Activated CD4-positive, alpha-beta T cell treated with anti-CD3 and anti-CD28 coated beads for 36 hours (primary cell): ENCODE results near the gene TTF2. TPM values are rescaled to one million over a fixed set of nuclear protein-coding genes. Genes with fewer than 3 reads are reported as not detected.
"Not testable (repeated sequence)": the region's sequence is repeated elsewhere in the genome, so short reads cannot be mapped to it uniquely, and the experiment has no call there.

Experiments used
- ATAC-seq: fragments of 200-7000 bp; cut with Tn5 transposase; one replicate; pipeline ENCODE4 v1.10.0; 2021; ENCODE audit warnings: mild to moderate bottlenecking, moderate library complexity
- CTCF ChIA-PET: fragments of 350-600 bp; sonication (Branson Sonifier 250); formaldehyde crosslinking; loops from one replicate; lab custom pipeline; 2021; ENCODE audit warnings: antibody characterized with exemption; lab: Charles Lee
- POLR2A ChIA-PET: fragments of 350-600 bp; sonication (Branson Sonifier 250); formaldehyde crosslinking; loops from one replicate; lab custom pipeline; 2021; ENCODE audit warnings: antibody characterized with exemption, inconsistent platforms; lab: Charles Lee
- DNase-seq: peaks from one replicate; pipeline ENCODE4 v3.0.0-alpha.2; 2020
- H3K27ac Mint-ChIP-seq: one replicate; pipeline ENCODE4 v1.8.0; 2021; ENCODE audit warnings: mixed read lengths
- H3K27me3 Mint-ChIP-seq: one replicate; pipeline ENCODE4 v1.8.0; 2021; ENCODE audit warnings: mixed read lengths
- H3K36me3 Mint-ChIP-seq: one replicate; pipeline ENCODE4 v1.8.0; 2021; ENCODE audit warnings: low read depth, mixed read lengths
- H3K4me1 Mint-ChIP-seq: one replicate; pipeline ENCODE4 v1.8.0; 2021; ENCODE audit warnings: mixed read lengths
- H3K4me3 Mint-ChIP-seq: one replicate; pipeline ENCODE4 v1.8.0; 2021; ENCODE audit warnings: mild to moderate bottlenecking, moderate library complexity, mixed read lengths
- H3K9me3 Mint-ChIP-seq: one replicate; pipeline ENCODE4 v1.8.0; 2021; ENCODE audit warnings: low read depth, mixed read lengths
- intact Hi-C, 2 experiments: fragments of 100-400 bp; cut with DNase I in 1 of 2; cut with micrococcal nuclease in 1 of 2; formaldehyde crosslinking; loops; one replicate each; pipeline versions ENCODE4 v1.14.2 to v1.15.1; 2022 to 2024; cut with DNase I, micrococcal nuclease
- microRNA-seq: library from miRNA; unstranded; fragments of <30 nt; microRNA quantifications from one replicate; pipeline ENCODE4 v1.2.0, GENCODE V29; 2021; ENCODE audit warnings: borderline replicate concordance
- total RNA-seq, 2 experiments: library from RNA; stranded (reverse); gene quantifications; one replicate each; pipeline ENCODE4 v1.2.3, GENCODE V29; 2021

Gene TTF2
- total RNA-seq, 2 experiments from 2014 or later: 99.7 to 108 TPM

- H3K27me3 Mint-ChIP-seq: peaks cover 10% of the 10 kb centered on the region
- ATAC-seq: no peak
- no peaks in the 10 kb centered on the region for H3K36me3 Mint-ChIP-seq
- no peaks in the 10 kb centered on the region for H3K4me1 Mint-ChIP-seq
- peaks cover 4% of the 10 kb centered on the region for H3K9me3 Mint-ChIP-seq
- no peak overlapping the region for H3K27ac Mint-ChIP-seq
- intact Hi-C loops: no loop called here
- ChIA-PET CTCF (no interaction called here), POLR2A (no interaction called here)
- H3K4me3 Mint-ChIP-seq: no peak overlapping the region
- DNase-seq: no peak
Observed at GRCh38 chr1:117150316-117150715, 90.2 kb downstream of the TTF2 start.

- H3K36me3 Mint-ChIP-seq, POLR2A ChIA-PET, intact Hi-C loops, H3K27ac Mint-ChIP-seq, H3K4me3 Mint-ChIP-seq, H3K9me3 Mint-ChIP-seq, CTCF ChIA-PET, H3K27me3 Mint-ChIP-seq, ATAC-seq, H3K4me1 Mint-ChIP-seq: not testable (repeated sequence)
- peak; percentile 13 for DNase-seq
Observed at GRCh38 chr1:117151305-117151704, 91.2 kb downstream of the TTF2 start.

Small RNAs within 50 kb of the gene (microRNA-seq; reads per million reads assigned to microRNA genes)
- gene MIR942: 113 reads per million, percentile 66 among the genes with 10 or more reads in this experiment

Other genes with a start within 250 kb of the TTF2 start
- 10 to 100 TPM; 11.6 to 11.8 TPM for gene PTGFRN, start 150.4 kb upstream of the TTF2 start, total RNA-seq
- gene CD101, start 58.6 kb upstream of the TTF2 start, total RNA-seq: under 1 TPM; 0.30 to 0.60 TPM
- under 1 TPM; 0.37 to 0.62 TPM for gene TRIM45, start 61.4 kb downstream of the TTF2 start, total RNA-seq
- gene VTCN1, start 150.6 kb downstream of the TTF2 start, total RNA-seq: not detected